ENCODE results near the gene SRSF1.

DNA sequence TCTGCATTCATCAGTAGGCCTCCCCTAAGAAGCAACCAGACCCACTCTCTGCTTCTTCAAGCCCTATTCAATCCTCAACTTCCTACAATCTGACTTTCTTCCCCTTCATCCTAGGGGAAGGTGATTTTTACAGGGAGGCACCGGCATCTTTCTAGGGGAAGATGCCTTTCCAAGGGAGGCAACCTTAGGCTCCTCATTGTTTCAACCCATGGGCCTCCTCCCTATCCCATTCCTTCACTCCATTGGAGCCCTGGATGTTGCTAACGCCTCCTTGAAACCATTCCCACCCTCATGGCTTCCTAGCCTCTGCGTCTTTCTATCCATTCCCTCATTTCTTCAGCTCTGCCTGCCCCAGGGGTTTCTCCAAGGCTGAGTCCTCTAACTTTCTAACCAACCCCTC, 49.2 kb downstream of the SRSF1 start:
- TF ChIP-seq POLR2AphosphoS5 (IDR thresholded peaks at IDR 0.05; ENCODE audit: low read depth, low read length): no peak
- TF ChIP-seq TAF1 (IDR thresholded peaks at IDR 0.05; ENCODE audit: borderline replicate concordance, insufficient read depth, low read length): no peak

Measured in PFSK-1 (cell line).